GM21367 (cell line): Measurements from ENCODE around the gene COL5A1.

Experiments used
- ATAC-seq: cut with Tn5 transposase; IDR thresholded peaks from one replicate; pipeline ENCODE4 v1.9.1; 2021; ENCODE audit not compliant: unreplicated experiment

COL5A1 gene

GRCh38 chr9:134641173-134641989, at the start of gene COL5A1:
Gene COL5A1 (plus strand): TSS chr9:134641803. CDS start chr9:134642188, 385 bp downstream.
- ATAC-seq = no peak

GRCh38 chr9:134592018-134592818, 49.4 kb upstream of the COL5A1 start:
- no peak for ATAC-seq

- no peak for ATAC-seq
Measured at GRCh38 chr9:134592819-134593200, 48.8 kb upstream of the COL5A1 start.

GRCh38 chr9:134593286-134594077, 48.1 kb upstream of the COL5A1 start:
- ATAC-seq = no peak

- ATAC-seq = no peak
Measured at GRCh38 chr9:134594078-134594941, 47.3 kb upstream of the COL5A1 start.

- no peak for ATAC-seq
Measured at GRCh38 chr9:134595014-134595413, 46.6 kb upstream of the COL5A1 start.

- no peak for ATAC-seq
Measured at GRCh38 chr9:134597041-134597913, 44.3 kb upstream of the COL5A1 start.

GRCh38 chr9:134597957-134598883, 43.4 kb upstream of the COL5A1 start:
- no peak for ATAC-seq

- ATAC-seq = no peak
Measured at GRCh38 chr9:134598884-134599245, 42.7 kb upstream of the COL5A1 start.

GRCh38 chr9:134600371-134600770, 41.2 kb upstream of the COL5A1 start:
- no peak for ATAC-seq

GRCh38 chr9:134600836-134601638, 40.6 kb upstream of the COL5A1 start:
- no peak for ATAC-seq

- ATAC-seq = no peak
Measured at GRCh38 chr9:134601764-134602163, 39.8 kb upstream of the COL5A1 start.

GRCh38 chr9:134602547-134603362, 38.8 kb upstream of the COL5A1 start:
- ATAC-seq = no peak

GRCh38 chr9:134604834-134605233, 36.8 kb upstream of the COL5A1 start:
- ATAC-seq = no peak

GRCh38 chr9:134605351-134605965, 36.1 kb upstream of the COL5A1 start:
- ATAC-seq = no peak

GRCh38 chr9:134605966-134606357, 35.6 kb upstream of the COL5A1 start:
- no peak for ATAC-seq
